Ascending aorta (tissue), 2 donors: ENCODE data around the gene SNX3. TPM values are rescaled to one million over a fixed set of nuclear protein-coding genes. Genes with fewer than 3 reads are reported as not detected.

Experiments used
- DNase-seq, 2 donors: peaks; one replicate each; pipeline ENCODE4 v3.0.0-alpha.2; 2019; ENCODE audit warnings: low spot score in 2 of 2
- H3K27ac ChIP-seq, 2 donors: fragments of 200-600 bp; sonication (generic); one replicate each; pipeline ENCODE4 v1.5.1; 2016 to 2017; ENCODE audit warnings: mild to moderate bottlenecking in 1 of 2
- H3K27me3 ChIP-seq: fragments of 200-600 bp; sonication (generic); one replicate; pipeline ENCODE4 v1.5.1; 2017
- H3K36me3 ChIP-seq, 2 donors: fragments of 200-600 bp; sonication (generic); one replicate each; pipeline ENCODE4 v1.5.1; 2016
- H3K4me1 ChIP-seq, 2 donors: fragments of 200-600 bp; sonication (generic); one replicate each; pipeline ENCODE4 v1.5.1; 2016 to 2017; ENCODE audit warnings: mild to moderate bottlenecking in 1 of 2
- H3K4me3 ChIP-seq, 2 donors: fragments of 200-600 bp; sonication (generic); one replicate each; pipeline ENCODE4 v1.5.1; 2016 to 2017; ENCODE audit warnings: mild to moderate bottlenecking in 1 of 2
- H3K9me3 ChIP-seq, 2 donors: fragments of 200-600 bp; sonication (generic); one replicate each; pipeline ENCODE4 v1.5.1; 2016
- intact Hi-C: fragments of 100-400 bp; cut with DNase I; formaldehyde crosslinking; loops from one replicate; pipeline ENCODE4 v1.15.1; 2023
- total RNA-seq: library from RNA; depleted of rRNA; stranded (reverse); fragments of >200 nt; gene quantifications from one replicate; pipeline ENCODE4 v1.1.0, GENCODE V29; 2016
- TF ChIP-seq, protein P1 (sequence below), 3 experiments: fragments of 200-600 bp in 2 of 3; fragments of 450-650 bp in 1 of 3; sonication (generic) in 2 of 3; IDR thresholded peaks; one replicate each; pipeline ENCODE4 v1.5.1; 2016 to 2019; ENCODE audit warnings: antibody characterized with exemption in 3 of 3, mild to moderate bottlenecking in 1 of 3, moderate library complexity in 1 of 3

SNX3 gene
- total RNA-seq, 1 donor from 2014 or later = 112 TPM

DNA sequence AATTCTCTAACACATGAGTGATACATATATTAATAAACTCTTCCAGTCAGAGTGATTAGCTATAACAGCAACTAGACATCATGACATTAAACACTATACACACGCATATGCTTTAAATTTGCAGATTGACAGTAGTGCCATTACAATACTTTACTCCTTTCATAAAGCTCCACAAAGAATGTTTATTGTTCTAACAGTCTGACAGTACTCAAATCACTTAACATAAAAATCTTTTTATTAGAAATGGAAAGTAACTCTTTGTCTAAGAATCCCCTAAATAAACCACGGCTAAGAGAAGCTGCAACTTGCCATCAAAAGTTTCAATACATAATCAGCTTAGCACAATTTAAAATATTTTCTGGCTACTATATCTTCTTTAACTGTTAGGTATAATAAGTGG, 24.0 kb downstream of the SNX3 start:
- H3K27ac ChIP-seq = no peak overlapping the region
- TF ChIP-seq, protein P1, sequence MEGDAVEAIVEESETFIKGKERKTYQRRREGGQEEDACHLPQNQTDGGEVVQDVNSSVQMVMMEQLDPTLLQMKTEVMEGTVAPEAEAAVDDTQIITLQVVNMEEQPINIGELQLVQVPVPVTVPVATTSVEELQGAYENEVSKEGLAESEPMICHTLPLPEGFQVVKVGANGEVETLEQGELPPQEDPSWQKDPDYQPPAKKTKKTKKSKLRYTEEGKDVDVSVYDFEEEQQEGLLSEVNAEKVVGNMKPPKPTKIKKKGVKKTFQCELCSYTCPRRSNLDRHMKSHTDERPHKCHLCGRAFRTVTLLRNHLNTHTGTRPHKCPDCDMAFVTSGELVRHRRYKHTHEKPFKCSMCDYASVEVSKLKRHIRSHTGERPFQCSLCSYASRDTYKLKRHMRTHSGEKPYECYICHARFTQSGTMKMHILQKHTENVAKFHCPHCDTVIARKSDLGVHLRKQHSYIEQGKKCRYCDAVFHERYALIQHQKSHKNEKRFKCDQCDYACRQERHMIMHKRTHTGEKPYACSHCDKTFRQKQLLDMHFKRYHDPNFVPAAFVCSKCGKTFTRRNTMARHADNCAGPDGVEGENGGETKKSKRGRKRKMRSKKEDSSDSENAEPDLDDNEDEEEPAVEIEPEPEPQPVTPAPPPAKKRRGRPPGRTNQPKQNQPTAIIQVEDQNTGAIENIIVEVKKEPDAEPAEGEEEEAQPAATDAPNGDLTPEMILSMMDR (IDR thresholded peaks at IDR 0.05) = no peak
- no peak overlapping the region for H3K4me3 ChIP-seq
- DNase-seq = no peak
- H3K36me3 ChIP-seq = peaks cover 4 to 20% of the 10 kb centered on the region in 2 donors
- no peaks in the 10 kb centered on the region for H3K27me3 ChIP-seq
- no peaks in the 10 kb centered on the region for H3K9me3 ChIP-seq
- intact Hi-C loops = no loop called here
- H3K4me1 ChIP-seq = peaks cover 0 to 3% of the 10 kb centered on the region in 2 donors

DNA sequence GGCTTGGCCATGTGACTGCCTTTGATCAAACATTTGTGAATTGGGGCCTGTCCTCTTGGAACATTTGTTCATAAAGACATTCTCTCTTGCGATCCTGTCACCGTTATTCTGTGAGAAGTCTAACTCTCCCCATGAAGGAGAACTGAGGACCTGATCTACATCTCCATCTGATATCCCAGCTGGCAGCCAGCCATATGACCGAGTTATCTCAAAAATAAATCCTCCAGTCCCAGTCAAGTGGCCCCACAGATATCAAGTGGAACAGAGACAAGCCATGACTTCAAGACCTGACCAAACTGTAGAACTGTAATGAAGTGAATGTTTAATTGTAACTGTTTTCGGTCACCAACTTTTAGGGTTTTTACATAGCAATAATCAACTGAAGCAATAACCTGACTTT, 25.7 kb downstream of the SNX3 start:
- Histone ChIP-seq H3K9me3 (no peaks in the 10 kb centered on the region), H3K4me1 (peaks cover 0 to 3% of the 10 kb centered on the region in 2 donors), H3K36me3 (peaks cover 4 to 15% of the 10 kb centered on the region in 2 donors), H3K4me3 (no peak overlapping the region), H3K27ac (no peak overlapping the region), H3K27me3 (no peaks in the 10 kb centered on the region)
- no peak for DNase-seq
- intact Hi-C loops = no loop called here
- TF ChIP-seq, protein P1 (IDR thresholded peaks at IDR 0.05) = no peak

DNA sequence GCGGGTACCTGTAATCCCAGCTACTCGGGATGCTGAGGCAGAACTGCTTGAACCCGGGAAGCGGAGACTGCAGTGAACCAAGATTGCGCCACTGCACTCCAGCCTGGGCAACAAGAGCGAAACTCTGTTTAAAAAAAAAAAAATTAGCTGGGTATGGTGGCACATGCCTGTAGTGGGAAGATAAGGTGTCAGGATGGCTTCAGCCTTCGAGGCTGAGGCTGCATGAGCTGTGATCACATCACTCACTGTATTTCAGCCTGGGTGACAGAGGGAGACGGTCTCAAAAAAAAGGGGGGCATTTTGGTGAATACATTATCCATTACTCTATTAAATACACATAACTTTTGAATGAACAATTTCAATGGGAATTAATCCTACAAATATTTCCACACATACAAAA, 32.4 kb downstream of the SNX3 start:
- Histone ChIP-seq H3K4me1 (peaks cover 0 to 3% of the 10 kb centered on the region in 2 donors), H3K27ac (no peak overlapping the region), H3K9me3 (no peaks in the 10 kb centered on the region), H3K4me3 (no peak overlapping the region), H3K36me3 (no peaks in the 10 kb centered on the region), H3K27me3 (no peaks in the 10 kb centered on the region)
- intact Hi-C loops = no loop called here
- TF ChIP-seq, protein P1 (IDR thresholded peaks at IDR 0.05) = no peak
- DNase-seq = no peak

DNA sequence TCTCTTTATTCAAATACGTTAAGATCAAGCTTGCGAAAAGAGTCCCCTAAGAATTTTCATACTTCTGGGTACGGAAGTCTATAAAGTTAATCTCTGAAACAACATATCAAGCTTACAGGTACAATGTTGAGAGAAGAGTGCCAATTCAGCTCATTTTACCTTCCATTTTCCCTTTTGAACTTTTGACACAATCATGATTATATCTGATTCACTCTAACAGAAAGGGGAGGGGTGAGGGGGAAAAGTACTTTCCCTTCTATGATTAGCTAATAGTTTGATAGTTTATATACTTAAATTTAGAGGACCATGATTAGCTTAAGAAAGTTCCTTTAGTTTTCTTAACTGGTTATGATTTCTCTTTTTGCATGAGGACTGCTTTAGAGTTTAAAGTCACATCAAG, 33.5 kb downstream of the SNX3 start:
- TF ChIP-seq, protein P1 (IDR thresholded peaks at IDR 0.05) = no peak
- Histone ChIP-seq H3K36me3 (peaks cover 0 to 4% of the 10 kb centered on the region in 2 donors), H3K9me3 (no peaks in the 10 kb centered on the region), H3K27ac (no peak overlapping the region), H3K4me1 (no peaks in the 10 kb centered on the region), H3K27me3 (no peaks in the 10 kb centered on the region), H3K4me3 (no peak overlapping the region)
- DNase-seq = no peak
- intact Hi-C loops = no loop called here

DNA sequence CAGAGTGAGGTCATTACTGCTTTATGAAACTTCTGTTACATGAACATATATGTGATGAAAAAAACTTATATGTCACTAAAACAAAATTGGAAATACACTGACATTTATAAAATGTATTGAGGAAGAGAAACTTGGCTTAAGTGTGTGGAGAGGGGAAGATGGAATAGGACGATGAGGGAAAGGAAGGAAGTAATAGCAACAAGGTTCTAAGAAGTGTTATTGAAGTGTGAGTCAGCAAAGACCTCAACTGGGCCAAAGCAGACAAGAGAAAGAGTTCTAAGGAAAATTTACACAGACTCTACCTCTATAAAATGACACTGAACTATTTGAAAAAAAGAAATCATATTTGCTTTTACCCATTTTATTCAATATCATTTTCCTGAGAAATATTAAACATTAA, 38.3 kb downstream of the SNX3 start:
- intact Hi-C loops = no loop called here
- Histone ChIP-seq H3K4me1 (no peaks in the 10 kb centered on the region), H3K27ac (no peak overlapping the region), H3K4me3 (no peak overlapping the region), H3K27me3 (no peaks in the 10 kb centered on the region), H3K9me3 (no peaks in the 10 kb centered on the region), H3K36me3 (peaks cover 11 to 43% of the 10 kb centered on the region in 2 donors)
- no peak for DNase-seq
- TF ChIP-seq, protein P1 (IDR thresholded peaks at IDR 0.05) = no peak

DNA sequence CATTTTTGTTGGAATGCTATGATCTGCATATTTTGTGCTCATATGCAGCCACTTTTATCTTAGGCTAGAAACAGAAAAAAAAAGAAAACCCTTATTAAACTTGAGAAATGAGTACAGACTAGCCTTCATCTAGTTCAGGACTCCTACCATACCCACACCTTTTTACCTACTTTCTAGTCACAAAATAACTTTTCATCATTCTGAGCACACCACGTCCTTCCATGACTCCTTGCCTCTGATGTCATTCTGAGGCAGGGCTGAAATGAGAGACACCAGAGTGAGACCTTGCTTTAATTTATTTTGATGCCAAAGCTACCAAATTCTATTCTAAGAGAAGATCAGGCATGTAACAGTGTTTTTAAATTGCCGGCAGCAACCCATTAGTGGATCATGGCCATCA, 38.8 kb downstream of the SNX3 start:
- H3K4me1 ChIP-seq = no peaks in the 10 kb centered on the region
- TF ChIP-seq, protein P1 (IDR thresholded peaks at IDR 0.05) = no peak
- no peaks in the 10 kb centered on the region for H3K9me3 ChIP-seq
- H3K27ac ChIP-seq = no peak overlapping the region
- no peak for DNase-seq
- H3K4me3 ChIP-seq = no peak overlapping the region
- H3K36me3 ChIP-seq = peaks cover 11 to 47% of the 10 kb centered on the region in 2 donors
- no peaks in the 10 kb centered on the region for H3K27me3 ChIP-seq
- intact Hi-C loops = no loop called here
